HG02678 (cell line): ENCODE measurements around the gene CD247.

Experiments
- ATAC-seq: cut with Tn5 transposase; IDR thresholded peaks from one replicate; pipeline ENCODE4 v1.9.1; 2021; ENCODE audit warnings: mild to moderate bottlenecking, moderate library complexity; ENCODE audit not compliant: unreplicated experiment

CD247 gene

GRCh38 chr1:167419245-167419644 lies 99.1 kb downstream of the CD247 start:
- ATAC-seq: no peak

GRCh38 chr1:167418391-167418790 lies 99.9 kb downstream of the CD247 start:
- ATAC-seq: no peak

- no peak for ATAC-seq
Measured at GRCh38 chr1:167416506-167416905, 101.8 kb downstream of the CD247 start.

GRCh38 chr1:167413328-167413727 lies 105.0 kb downstream of the CD247 start:
- no peak for ATAC-seq

- no peak for ATAC-seq
Measured at GRCh38 chr1:167412920-167413319, 105.4 kb downstream of the CD247 start.

- ATAC-seq: no peak
Measured at GRCh38 chr1:167412072-167412471, 106.3 kb downstream of the CD247 start.

- no peak for ATAC-seq
Measured at GRCh38 chr1:167409183-167409582, 109.1 kb downstream of the CD247 start.

GRCh38 chr1:167408355-167408754 lies 110.0 kb downstream of the CD247 start:
- no peak for ATAC-seq

GRCh38 chr1:167404908-167405307 lies 113.4 kb downstream of the CD247 start:
- ATAC-seq: no peak

GRCh38 chr1:167404161-167404888 lies 114.0 kb downstream of the CD247 start:
- no peak for ATAC-seq

- no peak for ATAC-seq
Measured at GRCh38 chr1:167401260-167401873, 117.0 kb downstream of the CD247 start.

GRCh38 chr1:167400359-167400953 lies 117.9 kb downstream of the CD247 start:
- no peak for ATAC-seq

GRCh38 chr1:167392200-167392696 lies 126.1 kb downstream of the CD247 start:
- ATAC-seq: no peak

GRCh38 chr1:167388976-167389375 lies 129.4 kb downstream of the CD247 start:
- no peak for ATAC-seq

GRCh38 chr1:167387251-167387910 lies 130.9 kb downstream of the CD247 start:
- no peak for ATAC-seq
